H1 (cell line): ENCODE data around the gene NKAIN2. TPM values are rescaled to one million over a fixed set of nuclear protein-coding genes. Genes with fewer than 3 reads are reported as not detected.

Source experiments
- CTCF ChIA-PET: fragments of 300-600 bp; sonication (Branson Sonifier 250); formaldehyde crosslinking; loops from one replicate; lab custom pipeline; 2021; ENCODE audit not compliant: partially characterized antibody; lab: Charles Lee
- POLR2A ChIA-PET: fragments of 300-600 bp; sonication (Branson Sonifier 250); formaldehyde crosslinking; loops from one replicate; lab custom pipeline; 2021; ENCODE audit warnings: inconsistent platforms; ENCODE audit not compliant: partially characterized antibody; lab: Charles Lee
- DNase-seq, 2 experiments: peaks; one replicate each; pipeline versions ENCODE4 v3.0.0 to v3.0.0-alpha.2; 2010 to 2022; ENCODE audit warnings: low spot score in 2 of 2, low read depth in 1 of 2, mixed read lengths in 1 of 2
- FAIRE-seq: peaks from 2 replicates; lab custom pipeline; 2011; peaks lifted over from hg19 to GRCh38; lab: Jason Lieb, UNC
- H2AFZ ChIP-seq: 2 replicates; pipeline ENCODE4 v1.8.1; 2012; ENCODE audit warnings: low read length, inconsistent platforms
- H2AK5ac ChIP-seq: 2 replicates; pipeline ENCODE4 v1.6.1; 2013; ENCODE audit warnings: low read depth, low read length
- H2BK120ac ChIP-seq: replicated peaks from 2 replicates; pipeline ENCODE3; 2013; ENCODE audit warnings: low read depth, low read length, inconsistent platforms
- H2BK12ac ChIP-seq: 2 replicates; pipeline ENCODE4 v1.6.1; 2013; ENCODE audit warnings: low read depth, low read length
- H2BK15ac ChIP-seq: 2 replicates; pipeline ENCODE4 v1.6.1; 2013; ENCODE audit warnings: low read length
- H2BK20ac ChIP-seq: 2 replicates; pipeline ENCODE4 v1.6.1; 2013; ENCODE audit warnings: low read length
- H2BK5ac ChIP-seq: 2 replicates; pipeline ENCODE4 v1.6.1; 2013; ENCODE audit warnings: low read depth, low read length
- H3K14ac ChIP-seq: 2 replicates; pipeline ENCODE4 v1.6.1; 2013; ENCODE audit warnings: inconsistent platforms; ENCODE audit not compliant: insufficient read length
- H3K18ac ChIP-seq: 2 replicates; pipeline ENCODE4 v1.6.1; 2013; ENCODE audit warnings: low read length; ENCODE audit errors: extremely low read depth
- H3K23ac ChIP-seq: 2 replicates; pipeline ENCODE4 v1.6.1; 2013; ENCODE audit warnings: inconsistent platforms; ENCODE audit not compliant: insufficient read length
- H3K23me2 ChIP-seq: 2 replicates; pipeline ENCODE4 v1.6.1; 2013; ENCODE audit warnings: low read depth, low read length
- H3K27ac ChIP-seq: 2 replicates; pipeline ENCODE4 v1.6.1; 2011; ENCODE audit warnings: low read depth, low read length, inconsistent platforms
- H3K27me3 ChIP-seq, 4 experiments: replicated peaks in 1 of 4; 1 replicate in 1 of 4; 2 replicates in 3 of 4; pipeline versions ENCODE4 v1.6.1 to v1.8.1; 2011 to 2013; ENCODE audit warnings: low read length in 3 of 4, mild to moderate bottlenecking in 3 of 4, inconsistent platforms in 2 of 4, mixed read lengths in 2 of 4, moderate library complexity in 1 of 4; ENCODE audit not compliant: control insufficient read depth in 3 of 4, insufficient read depth in 3 of 4; ENCODE audit errors: extremely low read depth in 1 of 4
- H3K36me3 ChIP-seq, 4 experiments: 2 replicates each; pipeline versions ENCODE4 v1.6.1 to v1.8.1; 2011 to 2013; ENCODE audit warnings: mild to moderate bottlenecking in 4 of 4, low read length in 3 of 4, moderate library complexity in 2 of 4, control low read depth in 1 of 4, inconsistent platforms in 1 of 4; ENCODE audit not compliant: insufficient read depth in 4 of 4, control insufficient read depth in 2 of 4
- H3K4ac ChIP-seq: replicated peaks from 2 replicates; pipeline ENCODE3; 2013; ENCODE audit warnings: low read length, low read depth, mixed read lengths, inconsistent platforms; ENCODE audit not compliant: insufficient read length
- H3K4me1 ChIP-seq, 4 experiments: replicated peaks in 1 of 4; 1 replicate in 1 of 4; 2 replicates in 3 of 4; pipeline versions ENCODE4 v1.6.1 to v1.8.1; 2011 to 2013; ENCODE audit warnings: low read length in 3 of 4, inconsistent platforms in 2 of 4, mixed read lengths in 1 of 4; ENCODE audit not compliant: insufficient read depth in 4 of 4, control insufficient read depth in 3 of 4
- H3K4me2 ChIP-seq, 2 experiments: 2 replicates each; pipeline versions ENCODE4 v1.6.1 to v1.8.1; 2011 to 2013; ENCODE audit warnings: low read depth in 2 of 2, low read length in 2 of 2, control low read depth in 1 of 2, inconsistent platforms in 1 of 2, mild to moderate bottlenecking in 1 of 2; ENCODE audit not compliant: insufficient read depth in 1 of 2
- H3K4me3 ChIP-seq, 4 experiments: fragments of 200-600, 300-600 bp in 1 of 4; sonication (generic), shearing (Covaris generic), sonication (Bioruptor Twin) in 1 of 4; 2 replicates each; pipeline versions ENCODE4 v1.5.1 to v1.8.1; 2011 to 2016; ENCODE audit warnings: low read length in 4 of 4, low read depth in 3 of 4, control low read depth in 2 of 4, inconsistent platforms in 2 of 4, mild to moderate bottlenecking in 2 of 4, mixed read lengths in 1 of 4, moderate library complexity in 1 of 4; ENCODE audit not compliant: insufficient read depth in 2 of 4; ENCODE audit errors: extremely low read depth in 1 of 4
- H3K56ac ChIP-seq: replicated peaks from 2 replicates; pipeline ENCODE3; 2013; ENCODE audit warnings: low read depth, mild to moderate bottlenecking, mixed read lengths, low read length, inconsistent platforms; ENCODE audit not compliant: insufficient read length
- H3K79me1 ChIP-seq: 2 replicates; pipeline ENCODE4 v1.6.1; 2013; ENCODE audit warnings: low read depth, low read length, control low read depth
- H3K79me2 ChIP-seq, 2 experiments: 2 replicates each; pipeline versions ENCODE4 v1.6.1 to v1.8.1; 2012 to 2013; ENCODE audit warnings: low read length in 2 of 2, mild to moderate bottlenecking in 2 of 2, inconsistent platforms in 1 of 2; ENCODE audit not compliant: insufficient read depth in 2 of 2, control insufficient read depth in 1 of 2
- H3K9ac ChIP-seq, 4 experiments: replicated peaks in 1 of 4; 1 replicate in 1 of 4; 2 replicates in 3 of 4; pipeline versions ENCODE4 v1.6.1 to v1.8.1; 2011 to 2013; ENCODE audit warnings: low read depth in 3 of 4, low read length in 3 of 4, control low read depth in 2 of 4, mild to moderate bottlenecking in 2 of 4, moderate library complexity in 2 of 4, inconsistent platforms in 1 of 4; ENCODE audit errors: extremely low read depth in 1 of 4
- H3K9me3 ChIP-seq, 2 experiments: 2 replicates each; pipeline versions ENCODE4 v1.6.1 to v1.8.1; 2012 to 2013; ENCODE audit warnings: mild to moderate bottlenecking in 2 of 2, moderate library complexity in 2 of 2, control low read depth in 1 of 2, inconsistent platforms in 1 of 2, low read depth in 1 of 2, low read length in 1 of 2, mixed read lengths in 1 of 2; ENCODE audit not compliant: insufficient read depth in 2 of 2
- H4K20me1 ChIP-seq, 2 experiments: replicated peaks in 1 of 2; 2 replicates each; pipeline versions ENCODE3 to v1.8.1; 2011 to 2013; ENCODE audit warnings: inconsistent platforms in 2 of 2, low read length in 2 of 2, mild to moderate bottlenecking in 1 of 2; ENCODE audit not compliant: insufficient read depth in 2 of 2, control insufficient read depth in 1 of 2
- H4K5ac ChIP-seq: 2 replicates; pipeline ENCODE4 v1.6.1; 2013; ENCODE audit warnings: low read length, low read depth, mixed read lengths, inconsistent platforms; ENCODE audit not compliant: insufficient read length
- H4K8ac ChIP-seq: 2 replicates; pipeline ENCODE4 v1.8.0; 2013; ENCODE audit warnings: mild to moderate bottlenecking, moderate library complexity, low read length, inconsistent platforms; ENCODE audit not compliant: insufficient read depth; ENCODE audit errors: extremely low read depth
- H4K91ac ChIP-seq: replicated peaks from 2 replicates; pipeline ENCODE3; 2013; ENCODE audit warnings: low read length, mixed read lengths, inconsistent platforms; ENCODE audit not compliant: insufficient read length
- HDAC6 ChIP-seq: IDR thresholded peaks from one replicate; pipeline ENCODE4 v1.7.1; 2012; ENCODE audit warnings: low read depth, mild to moderate bottlenecking, inconsistent platforms, low read length, moderate library complexity
- WGBS, 2 experiments: shearing (Covaris generic) in 1 of 2; methylation state at CpG; one replicate each; pipeline versions ENCODE4 v1.1.6 to v1.1.7; 2013 to 2015; ENCODE audit warnings: low lambda C conversion rate in 2 of 2, mixed read lengths in 2 of 2, inconsistent platforms in 1 of 2, low coverage in 1 of 2, missing lambda C conversion rate in 1 of 2; ENCODE audit not compliant: insufficient replicate concordance in 2 of 2, insufficient coverage in 1 of 2, insufficient read length in 1 of 2; ENCODE audit errors: extremely low coverage in 1 of 2, missing lambda C conversion rate in 1 of 2; 5-methylcytosine and 5-hydroxymethylcytosine counted together
- polyA plus RNA-seq, 7 experiments: library from polyadenylated mRNA; depleted of rRNA in 3 of 7; stranded (reverse) in 5 of 7; unstranded in 2 of 7; fragments of >200 nt in 5 of 7; fragments of 200-250 nt in 2 of 7; gene quantifications; 1 replicate in 5 of 7; 2 replicates in 1 of 7; 4 replicates in 1 of 7; pipeline versions ENCODE4 v1.2.1 to v1.2.3, GENCODE V29; 2011 to 2013; ENCODE audit warnings: missing spikeins in 2 of 7, mixed read lengths in 2 of 7
- total RNA-seq: library from RNA; stranded (reverse); fragmentation: NEBNext Ultra II Directional; extraction: Animal tissue kit (Norgen Biotek cat#: 25700); gene quantifications from 2 replicates; pipeline ENCODE4 v1.2.1, GENCODE V29; 2021

The NKAIN2 gene
- total and polyA plus RNA-seq, 2 of the 8 experiments (the other 6 are each of a cell fraction or from before 2014, with no cell fraction given): 0.20 to 0.34 TPM

GRCh38 chr6:124676033-124676432 lies 872.4 kb downstream of the NKAIN2 start:
- no peak for DNase-seq
- H2AFZ ChIP-seq: no peak overlapping the region

More at GRCh38 chr6:124676033-124676432, 872.4 kb downstream of the NKAIN2 start:
- no peaks in the 10 kb centered on the region for H3K27me3 ChIP-seq
- ChIA-PET POLR2A (no interaction called here), CTCF (no interaction called here)
- no peak overlapping the region for H2BK5ac ChIP-seq
- no peak overlapping the region for H3K4me3 ChIP-seq
- no peak overlapping the region for H2BK120ac ChIP-seq
- no peak overlapping the region for H3K56ac ChIP-seq
- no peak overlapping the region for H3K14ac ChIP-seq
- no peak overlapping the region for H3K27ac ChIP-seq
- FAIRE-seq: no peak
- no peak overlapping the region for H4K91ac ChIP-seq
- H3K4me1 ChIP-seq: no peaks in the 10 kb centered on the region
- no peak for TF ChIP-seq HDAC6
- no peak overlapping the region for H2BK12ac ChIP-seq
- H2AK5ac ChIP-seq: no peak overlapping the region
- no peaks in the 10 kb centered on the region for H3K79me1 ChIP-seq
- WGBS, 2 experiments: 89% methylated on average over 3 of the region's 3 CpGs; no CpG with 5 or more reads in 1 of the 2 experiments
- no peaks in the 10 kb centered on the region for H4K20me1 ChIP-seq
- H3K4ac ChIP-seq: no peak overlapping the region
- H3K4me2 ChIP-seq: no peak overlapping the region
- no peak overlapping the region for H2BK20ac ChIP-seq
- no peak overlapping the region for H3K18ac ChIP-seq
- no peak overlapping the region for H2BK15ac ChIP-seq
- no peaks in the 10 kb centered on the region for H3K79me2 ChIP-seq
- H3K23ac ChIP-seq: no peak overlapping the region
- peaks cover 5 to 7% of the 10 kb centered on the region in 2 experiments; a peak in 2 of 4 replicates for H3K9me3 ChIP-seq
- no peak overlapping the region for H4K5ac ChIP-seq
- H3K9ac ChIP-seq: no peak overlapping the region
- H3K36me3 ChIP-seq: no peaks in the 10 kb centered on the region
- H4K8ac ChIP-seq: no peak overlapping the region
- H3K23me2 ChIP-seq: no peaks in the 10 kb centered on the region
